H9 (cell line): ENCODE data around the gene MCM10. TPM values are rescaled to one million over a fixed set of nuclear protein-coding genes. Genes with fewer than 3 reads are reported as not detected.

ENCODE experiments used
- DNase-seq: peaks from one replicate; pipeline ENCODE4 v3.0.0-alpha.2; 2017
- H2AFZ ChIP-seq: one replicate; pipeline ENCODE4 v1.6.1; 2013; ENCODE audit warnings: mild to moderate bottlenecking, low read length, control low read depth, moderate library complexity
- H2AK5ac ChIP-seq: 2 replicates; pipeline ENCODE4 v1.6.1; 2013; ENCODE audit warnings: low read length, control low read depth, mixed read lengths; ENCODE audit not compliant: insufficient read length
- H2BK120ac ChIP-seq: one replicate; pipeline ENCODE4 v1.6.1; 2013; ENCODE audit warnings: low read depth, mild to moderate bottlenecking, low read length, control low read depth, inconsistent platforms; ENCODE audit not compliant: poor library complexity, severe bottlenecking
- H2BK12ac ChIP-seq: 2 replicates; pipeline ENCODE4 v1.6.1; 2013; ENCODE audit warnings: low read length, control low read depth, mixed read lengths, low read depth; ENCODE audit not compliant: insufficient read length
- H2BK15ac ChIP-seq: 2 replicates; pipeline ENCODE4 v1.6.1; 2013; ENCODE audit warnings: low read depth, low read length, control low read depth
- H2BK20ac ChIP-seq: one replicate; pipeline ENCODE4 v1.6.1; 2013; ENCODE audit warnings: low read depth, mild to moderate bottlenecking, low read length, control low read depth, inconsistent platforms; ENCODE audit not compliant: poor library complexity, severe bottlenecking
- H2BK5ac ChIP-seq: 2 replicates; pipeline ENCODE4 v1.6.1; 2013; ENCODE audit warnings: low read length, control low read depth, mixed read lengths; ENCODE audit not compliant: insufficient read length
- H3K14ac ChIP-seq: 2 replicates; pipeline ENCODE4 v1.6.1; 2013; ENCODE audit warnings: low read length, control low read depth; ENCODE audit not compliant: insufficient read depth
- H3K18ac ChIP-seq: 2 replicates; pipeline ENCODE4 v1.6.1; 2013; ENCODE audit warnings: low read depth, mild to moderate bottlenecking, mixed read lengths, low read length, control low read depth; ENCODE audit not compliant: insufficient read length
- H3K23ac ChIP-seq: 2 replicates; pipeline ENCODE4 v1.6.1; 2013; ENCODE audit warnings: low read length, control low read depth, mixed read lengths, low read depth; ENCODE audit not compliant: insufficient read length
- H3K23me2 ChIP-seq: 2 replicates; pipeline ENCODE4 v1.6.1; 2013; ENCODE audit warnings: low read depth, mild to moderate bottlenecking, mixed read lengths, low read length, control low read depth; ENCODE audit not compliant: insufficient read length, poor library complexity, severe bottlenecking
- H3K27ac ChIP-seq: 2 replicates; pipeline ENCODE4 v1.5.1; 2013; ENCODE audit warnings: low read length, control low read depth, mixed read lengths, low read depth; ENCODE audit not compliant: insufficient read length
- H3K27me3 ChIP-seq: 2 replicates; pipeline ENCODE4 v1.6.1; 2013; ENCODE audit warnings: low read length, control low read depth, inconsistent platforms; ENCODE audit not compliant: insufficient read depth
- H3K4ac ChIP-seq: 2 replicates; pipeline ENCODE4 v1.6.1; 2013; ENCODE audit warnings: low read depth, mild to moderate bottlenecking, control low read depth, inconsistent platforms, low read length, moderate library complexity
- H3K4me1 ChIP-seq: 2 replicates; pipeline ENCODE4 v1.6.1; 2013; ENCODE audit warnings: low read length, control low read depth, inconsistent platforms; ENCODE audit not compliant: insufficient read depth
- H3K4me2 ChIP-seq: 2 replicates; pipeline ENCODE4 v1.6.1; 2013; ENCODE audit warnings: low read length, control low read depth, mixed read lengths; ENCODE audit not compliant: insufficient read length, insufficient read depth
- H3K56ac ChIP-seq: 2 replicates; pipeline ENCODE4 v1.6.1; 2013; ENCODE audit warnings: low read depth, mild to moderate bottlenecking, mixed read lengths, low read length, control low read depth; ENCODE audit not compliant: insufficient read length
- H3K79me1 ChIP-seq: 2 replicates; pipeline ENCODE4 v1.6.1; 2013; ENCODE audit warnings: low read depth, mild to moderate bottlenecking, moderate library complexity, low read length, control low read depth, inconsistent platforms; ENCODE audit not compliant: insufficient read depth, poor library complexity, severe bottlenecking
- H3K79me2 ChIP-seq: 2 replicates; pipeline ENCODE4 v1.6.1; 2013; ENCODE audit warnings: low read length, control low read depth, inconsistent platforms; ENCODE audit not compliant: insufficient read depth
- H3K9ac ChIP-seq: 2 replicates; pipeline ENCODE4 v1.6.1; 2013; ENCODE audit warnings: low read length, control low read depth, mixed read lengths; ENCODE audit not compliant: insufficient read length; ENCODE audit errors: extremely low read depth
- H3K9me3 ChIP-seq: one replicate; pipeline ENCODE4 v1.6.1; 2013; ENCODE audit warnings: low read depth, low read length, inconsistent platforms; ENCODE audit not compliant: control insufficient read depth
- H3T11ph ChIP-seq: one replicate; pipeline ENCODE4 v1.6.1; 2013; ENCODE audit warnings: mild to moderate bottlenecking, low read length, control low read depth, inconsistent platforms
- H4K20me1 ChIP-seq: one replicate; pipeline ENCODE4 v1.6.1; 2013; ENCODE audit not compliant: control insufficient read depth, insufficient read length, insufficient read depth
- H4K5ac ChIP-seq: 2 replicates; pipeline ENCODE4 v1.6.1; 2013; ENCODE audit warnings: low read depth, mild to moderate bottlenecking, mixed read lengths, low read length, control low read depth; ENCODE audit not compliant: insufficient read length
- H4K8ac ChIP-seq: replicated peaks from 2 replicates; pipeline ENCODE4 v1.6.1; 2013; ENCODE audit warnings: low read length, control low read depth, mixed read lengths, low read depth; ENCODE audit not compliant: insufficient read length
- H4K91ac ChIP-seq: 2 replicates; pipeline ENCODE4 v1.6.1; 2013; ENCODE audit warnings: low read depth, mild to moderate bottlenecking, moderate library complexity, mixed read lengths, low read length, control low read depth; ENCODE audit not compliant: insufficient read length
- H3K27ac Mint-ChIP-seq, 3 experiments: 2 replicates in 2 of 3; 3 replicates in 1 of 3; pipeline ENCODE4 v1.8.0; 2020 to 2021; ENCODE audit warnings: mixed read lengths in 3 of 3, mild to moderate bottlenecking in 1 of 3, moderate library complexity in 1 of 3
- H3K27me3 Mint-ChIP-seq: 2 replicates; pipeline ENCODE4 v1.8.0; 2021; ENCODE audit warnings: low read depth, mild to moderate bottlenecking, moderate library complexity, mixed read lengths
- H3K36me3 Mint-ChIP-seq, 3 experiments: 2 replicates in 2 of 3; 3 replicates in 1 of 3; pipeline ENCODE4 v1.8.0; 2020 to 2021; ENCODE audit warnings: low read depth in 3 of 3, mixed read lengths in 3 of 3; ENCODE audit not compliant: insufficient read depth in 1 of 3
- H3K4me1 Mint-ChIP-seq, 2 experiments: 2 replicates each; pipeline ENCODE4 v1.8.0; 2020; ENCODE audit warnings: mixed read lengths in 2 of 2
- H3K4me3 Mint-ChIP-seq, 2 experiments: 2 replicates in 1 of 2; 3 replicates in 1 of 2; pipeline ENCODE4 v1.8.0; 2020 to 2021; ENCODE audit warnings: mild to moderate bottlenecking in 2 of 2, mixed read lengths in 2 of 2, moderate library complexity in 1 of 2
- H3K9me3 Mint-ChIP-seq, 2 experiments: 2 replicates in 1 of 2; 3 replicates in 1 of 2; pipeline ENCODE4 v1.8.0; 2020; ENCODE audit warnings: mild to moderate bottlenecking in 2 of 2, mixed read lengths in 2 of 2, moderate library complexity in 1 of 2
- CTCF ChIP-seq: fragments of 200-600 bp; sonication (generic); conservative IDR thresholded peaks from 3 replicates; pipeline ENCODE4 v1.8.0; 2021; ENCODE audit warnings: antibody characterized with exemption, mild to moderate bottlenecking
- WGBS: extraction: QIAGEN DNeasy Blood & Tissue Kit; methylation state at CpG from one replicate; pipeline ENCODE4 v1.1.7; 2013; ENCODE audit warnings: missing lambda C conversion rate, low lambda C conversion rate, mixed read lengths; ENCODE audit not compliant: insufficient read length; ENCODE audit errors: extremely low coverage; 5-methylcytosine and 5-hydroxymethylcytosine counted together
- total RNA-seq: library from RNA; stranded (reverse); gene quantifications from 2 replicates; pipeline ENCODE4 v1.2.1, GENCODE V29; 2021

Gene MCM10
- total RNA-seq, 1 experiment from 2014 or later, result 67.4 TPM

DNA sequence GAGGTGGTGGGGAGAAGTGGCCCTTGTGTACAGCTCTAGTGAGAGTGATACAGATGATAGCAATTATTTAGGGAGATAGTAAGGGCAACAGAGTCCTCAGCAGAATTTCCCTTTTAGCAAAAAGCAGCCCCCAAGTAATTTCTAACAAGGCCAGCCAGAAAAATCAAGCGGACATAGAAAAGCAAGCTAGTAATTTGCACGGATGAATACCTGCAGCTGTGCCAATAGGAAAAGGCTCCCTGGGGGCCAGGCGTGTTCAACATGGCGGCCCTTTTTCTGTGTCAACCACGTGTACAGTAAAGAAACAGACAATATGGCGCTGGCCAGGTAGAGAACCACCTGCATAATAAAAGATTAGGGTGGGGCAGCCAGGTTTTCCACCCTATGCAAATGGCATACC is 7.4 kb downstream of the MCM10 start:
- H3K23me2 ChIP-seq, result no peaks in the 10 kb centered on the region
- no peak overlapping the region for H2BK120ac ChIP-seq
- Mint-ChIP-seq H3K27ac (peak overlapping the region in 1 of 3 experiments; percentile 50; a peak in 3 of 7 replicates), H3K27me3 (no peaks in the 10 kb centered on the region), H3K4me1 (no peaks in the 10 kb centered on the region), H3K4me3 (no peak overlapping the region), H3K9me3 (no peaks in the 10 kb centered on the region), H3K36me3 (peaks cover 42 to 78% (median 62%) of the 10 kb centered on the region in 3 experiments; a peak in 6 of 7 replicates)
- H4K91ac ChIP-seq, result no peak overlapping the region
- no peak overlapping the region for H3K4me2 ChIP-seq
- no peak overlapping the region for H2AK5ac ChIP-seq
- H4K8ac ChIP-seq, result no peak overlapping the region
- no peak overlapping the region for H3K27ac ChIP-seq
- H3K18ac ChIP-seq, result no peak overlapping the region
- H2AFZ ChIP-seq, result no peak overlapping the region
- DNase-seq, result no peak
- no peak overlapping the region for H3K23ac ChIP-seq
- no peak overlapping the region for H4K5ac ChIP-seq
- no CpG with 5 or more reads among the region's 6 CpGs for WGBS
- no peaks in the 10 kb centered on the region for H3K9me3 ChIP-seq
- no peak overlapping the region for H3K14ac ChIP-seq
- peaks cover 8% of the 10 kb centered on the region for H3K79me1 ChIP-seq
- H3T11ph ChIP-seq, result no peak overlapping the region
- peaks cover 11% of the 10 kb centered on the region; the same call in 1 of the 2 replicates for H3K79me2 ChIP-seq
- no peak overlapping the region for H2BK20ac ChIP-seq
- no peak overlapping the region for H3K4ac ChIP-seq
- H2BK15ac ChIP-seq, result no peak overlapping the region
- H3K4me1 ChIP-seq, result no peaks in the 10 kb centered on the region
- H2BK12ac ChIP-seq, result no peak overlapping the region
- H3K27me3 ChIP-seq, result no peaks in the 10 kb centered on the region
- no peak for TF ChIP-seq CTCF
- H3K56ac ChIP-seq, result no peak overlapping the region
- H4K20me1 ChIP-seq, result no peaks in the 10 kb centered on the region
- no peak overlapping the region for H2BK5ac ChIP-seq
- no peak overlapping the region for H3K9ac ChIP-seq
